ENCODE measurements around the gene CHMP1B.

CHMP1B gene, protein sequence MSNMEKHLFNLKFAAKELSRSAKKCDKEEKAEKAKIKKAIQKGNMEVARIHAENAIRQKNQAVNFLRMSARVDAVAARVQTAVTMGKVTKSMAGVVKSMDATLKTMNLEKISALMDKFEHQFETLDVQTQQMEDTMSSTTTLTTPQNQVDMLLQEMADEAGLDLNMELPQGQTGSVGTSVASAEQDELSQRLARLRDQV

DNA sequence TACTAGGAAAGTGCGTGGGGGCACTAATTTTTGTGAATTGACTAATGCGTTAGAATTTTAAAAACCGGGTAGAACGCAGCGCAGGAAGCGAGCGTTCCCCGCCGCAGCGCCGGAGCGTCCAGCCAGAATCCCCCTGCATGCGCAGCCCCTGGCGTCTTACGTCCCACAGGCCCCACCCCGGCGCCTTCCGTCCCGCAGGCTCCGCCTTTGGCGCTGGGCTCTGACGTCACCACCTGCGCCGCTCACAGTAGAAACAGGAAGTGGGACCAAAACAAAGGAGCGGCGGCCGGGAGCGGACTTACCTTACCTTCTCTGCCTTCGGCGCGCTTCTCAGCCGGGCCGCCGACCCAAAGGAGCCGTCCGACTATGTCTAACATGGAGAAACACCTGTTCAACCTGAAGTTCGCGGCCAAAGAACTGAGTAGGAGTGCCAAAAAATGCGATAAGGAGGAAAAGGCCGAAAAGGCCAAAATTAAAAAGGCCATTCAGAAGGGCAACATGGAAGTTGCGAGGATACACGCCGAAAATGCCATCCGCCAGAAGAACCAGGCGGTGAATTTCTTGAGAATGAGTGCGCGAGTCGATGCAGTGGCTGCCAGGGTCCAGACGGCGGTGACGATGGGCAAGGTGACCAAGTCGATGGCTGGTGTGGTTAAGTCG, at the start of gene CHMP1B:
Gene CHMP1B, plus strand, starts transcription at position 268 of the 660 bp plus-strand sequence. Its CDS starts 99 bp downstream, at position 367.
- ATAC-seq: peak; percentile 96

DNA sequence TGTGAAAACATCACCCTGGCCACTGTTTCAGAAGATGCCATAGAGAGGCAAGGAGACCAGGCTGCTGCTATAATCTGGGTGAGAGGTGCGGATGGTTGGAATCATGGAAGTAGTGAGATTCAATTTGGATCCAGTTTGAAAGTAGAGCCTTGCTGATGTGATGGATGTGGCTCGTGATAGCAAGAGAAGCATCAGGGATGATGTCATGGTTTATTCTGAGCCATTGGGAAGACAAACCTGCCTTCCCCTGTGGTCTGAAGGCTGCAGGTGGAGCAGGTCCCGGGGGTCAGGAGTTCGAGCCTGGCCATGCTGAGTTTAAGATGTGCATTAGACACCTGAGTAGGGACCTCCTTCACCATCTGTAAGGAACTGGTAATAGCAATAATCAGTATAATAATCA, 49.6 kb upstream of the CHMP1B start:
- ATAC-seq: no peak

DNA sequence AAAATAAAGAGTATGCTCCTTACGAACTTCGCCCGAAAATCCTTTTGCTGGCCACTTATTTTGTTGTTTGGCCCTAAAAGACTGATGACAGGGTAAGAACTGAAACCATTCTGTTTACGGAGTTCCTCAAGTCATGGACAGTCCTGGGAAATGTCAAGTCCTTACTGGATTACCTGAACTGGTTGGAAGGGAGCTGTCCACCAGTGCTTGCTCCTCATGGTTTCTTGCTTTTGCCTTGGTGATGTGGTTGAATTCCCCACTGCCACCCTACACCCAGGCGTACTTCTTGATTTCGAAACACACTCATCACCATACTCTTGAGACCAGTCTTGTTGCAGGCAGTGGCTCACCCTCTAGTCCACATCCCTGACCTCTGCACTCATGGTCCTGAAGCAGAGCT, 49.1 kb upstream of the CHMP1B start:
- ATAC-seq: no peak

DNA sequence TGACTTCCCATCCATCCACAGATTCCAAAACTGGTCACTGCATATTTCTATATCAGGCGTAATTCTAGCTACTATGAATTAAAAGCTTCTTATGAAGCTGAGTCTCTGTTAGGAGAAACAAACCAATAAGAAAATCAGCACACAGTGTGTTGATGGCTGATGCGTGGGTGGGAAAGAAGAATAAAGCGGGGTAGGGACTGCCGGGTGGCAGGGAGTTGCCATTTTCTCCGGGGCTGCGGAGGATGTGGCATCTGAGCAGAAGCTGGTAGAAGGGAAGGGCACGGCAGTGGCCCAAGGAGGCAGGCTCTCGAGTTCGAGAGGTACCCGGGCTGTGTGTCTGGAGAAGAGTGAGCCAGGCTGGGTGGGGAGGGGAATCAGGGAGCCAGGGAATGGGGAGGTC, 48.6 kb upstream of the CHMP1B start:
- ATAC-seq: no peak

DNA sequence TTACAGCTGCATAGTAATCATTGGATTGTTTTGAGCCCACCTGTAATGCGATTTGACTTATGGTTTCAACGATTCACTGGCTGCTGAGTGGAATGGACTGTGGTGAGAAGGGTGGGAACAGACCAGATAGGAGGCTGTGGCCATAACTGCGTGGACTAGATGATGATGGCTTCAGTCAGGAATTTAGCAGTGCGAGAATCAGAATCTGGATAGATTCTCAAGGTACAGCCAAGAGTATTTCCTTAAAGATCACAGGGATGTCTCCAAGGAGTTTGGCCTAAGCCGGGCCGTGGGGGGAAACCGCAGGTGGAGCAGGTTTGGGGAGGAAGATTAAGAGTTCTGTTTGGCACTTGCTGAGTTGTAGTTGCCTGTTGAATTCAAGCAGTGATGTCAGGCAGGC, 44.0 kb upstream of the CHMP1B start:
- no peak for ATAC-seq

DNA sequence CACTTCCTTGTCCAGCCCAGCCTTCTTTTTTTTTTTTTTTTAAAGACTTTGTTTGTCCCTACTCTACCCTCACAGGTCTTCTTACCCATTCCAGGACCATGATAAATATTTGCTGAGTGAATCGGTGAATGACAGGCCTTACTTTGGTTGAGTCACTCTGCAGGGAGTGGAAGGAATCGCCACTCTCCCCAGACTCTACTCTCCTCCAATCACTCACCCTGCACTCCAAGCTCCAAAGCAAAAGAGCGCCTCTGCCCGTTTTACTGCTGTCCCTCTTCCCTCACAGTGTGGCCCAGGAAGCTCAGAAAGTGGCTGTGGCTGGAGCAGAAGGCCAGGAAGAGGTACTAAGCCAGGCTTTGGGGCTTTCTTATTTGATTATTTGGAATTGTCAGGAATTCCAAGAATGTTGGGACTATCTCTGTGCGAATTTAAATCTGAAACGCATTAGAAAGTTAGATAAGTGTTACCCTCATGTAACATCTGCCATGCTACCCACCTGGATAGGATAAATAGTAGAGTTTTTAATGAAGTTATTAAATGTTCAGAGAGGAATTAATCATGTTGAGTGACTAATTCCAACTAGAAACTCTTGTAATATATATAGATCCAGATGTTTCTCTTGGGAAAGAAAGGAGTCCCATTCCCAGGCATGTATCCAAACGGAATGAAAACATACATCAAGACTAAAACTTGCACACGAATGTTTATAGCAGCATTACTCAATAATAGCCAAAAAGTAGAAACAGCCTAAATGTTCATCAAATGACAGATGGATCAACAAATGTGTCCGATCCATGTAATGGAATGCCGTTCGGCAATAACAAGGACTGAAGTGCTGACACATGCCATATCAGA, 43.0 kb upstream of the CHMP1B start:
- ATAC-seq: no peak

DNA sequence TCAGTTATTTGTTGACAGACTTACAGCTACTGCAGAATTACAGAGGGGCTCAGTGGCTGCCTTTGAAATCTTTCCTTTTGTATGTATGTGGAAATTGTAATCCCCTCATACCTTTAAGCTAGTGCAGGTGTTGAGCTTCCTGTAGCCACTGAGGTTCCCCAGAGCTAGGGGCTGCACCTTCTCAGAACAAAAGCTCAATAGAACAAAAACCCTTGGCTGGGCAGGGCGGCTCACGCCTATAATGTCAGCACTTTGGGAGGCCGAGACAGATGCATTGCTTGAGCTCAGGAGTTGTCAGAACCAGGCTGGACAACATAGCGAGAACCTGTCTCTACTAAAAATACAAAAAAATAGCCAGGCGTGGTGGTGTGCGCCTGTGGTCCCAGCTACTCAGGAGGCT, 41.3 kb upstream of the CHMP1B start:
- ATAC-seq: no peak

DNA sequence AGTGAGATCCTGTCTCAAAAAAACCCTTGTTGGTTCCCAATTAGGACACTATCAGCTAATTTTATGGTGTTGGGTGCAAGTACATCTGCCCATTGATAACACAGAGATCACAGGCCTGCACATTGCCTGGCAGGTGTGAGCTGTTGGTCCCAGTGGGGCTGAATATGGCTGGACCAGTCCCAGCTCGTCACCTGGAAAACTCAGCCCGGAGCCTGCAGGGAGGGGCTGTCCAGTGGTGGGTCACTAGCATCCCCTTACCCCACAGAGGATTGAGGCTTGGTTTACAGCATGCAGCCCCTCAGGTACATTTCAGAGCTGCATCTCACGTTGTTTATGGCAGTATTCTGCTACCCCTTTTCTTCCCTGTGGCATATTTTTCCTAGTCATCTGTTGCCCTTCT, 40.8 kb upstream of the CHMP1B start:
- no peak for ATAC-seq

DNA sequence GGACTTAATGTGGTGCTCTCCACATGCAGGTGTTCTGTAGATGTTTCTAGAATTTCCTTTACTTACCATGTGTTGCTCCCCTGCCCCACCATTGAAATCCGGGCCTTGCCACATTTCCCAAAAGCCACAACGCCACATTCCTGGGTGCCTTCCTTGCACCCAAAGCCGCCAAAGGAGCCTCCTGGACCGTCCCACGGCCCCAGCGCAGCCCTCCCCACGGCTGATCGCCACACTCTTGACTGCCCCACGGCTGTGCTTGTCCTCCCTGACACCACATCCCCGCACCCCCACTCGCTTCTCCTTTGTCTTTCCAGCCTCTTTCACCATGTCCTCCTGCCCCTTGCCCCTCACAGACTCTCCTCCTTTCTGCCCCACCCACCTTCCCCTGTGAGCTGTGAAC, 40.2 kb upstream of the CHMP1B start:
- no peak for ATAC-seq

DNA sequence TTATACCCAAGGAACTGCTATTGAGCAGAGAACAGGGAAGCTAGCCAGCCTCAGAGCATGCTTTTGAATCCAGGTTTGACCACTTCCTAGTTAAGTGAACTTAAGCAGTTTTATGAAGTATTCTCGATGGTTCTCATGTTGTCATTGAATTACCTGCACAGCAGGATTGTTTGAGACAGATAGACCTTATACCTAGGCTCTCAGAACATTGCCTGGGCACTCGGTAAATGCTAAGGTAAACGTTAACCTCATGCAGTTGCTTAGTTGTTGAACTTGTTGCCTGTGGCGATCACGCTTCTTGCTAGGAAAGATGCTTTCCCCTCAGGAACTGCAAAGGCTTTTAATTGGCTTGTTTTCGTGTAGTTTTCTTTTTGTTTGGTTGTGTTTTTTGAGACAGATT, 34.0 kb upstream of the CHMP1B start:
- no peak for ATAC-seq

DNA sequence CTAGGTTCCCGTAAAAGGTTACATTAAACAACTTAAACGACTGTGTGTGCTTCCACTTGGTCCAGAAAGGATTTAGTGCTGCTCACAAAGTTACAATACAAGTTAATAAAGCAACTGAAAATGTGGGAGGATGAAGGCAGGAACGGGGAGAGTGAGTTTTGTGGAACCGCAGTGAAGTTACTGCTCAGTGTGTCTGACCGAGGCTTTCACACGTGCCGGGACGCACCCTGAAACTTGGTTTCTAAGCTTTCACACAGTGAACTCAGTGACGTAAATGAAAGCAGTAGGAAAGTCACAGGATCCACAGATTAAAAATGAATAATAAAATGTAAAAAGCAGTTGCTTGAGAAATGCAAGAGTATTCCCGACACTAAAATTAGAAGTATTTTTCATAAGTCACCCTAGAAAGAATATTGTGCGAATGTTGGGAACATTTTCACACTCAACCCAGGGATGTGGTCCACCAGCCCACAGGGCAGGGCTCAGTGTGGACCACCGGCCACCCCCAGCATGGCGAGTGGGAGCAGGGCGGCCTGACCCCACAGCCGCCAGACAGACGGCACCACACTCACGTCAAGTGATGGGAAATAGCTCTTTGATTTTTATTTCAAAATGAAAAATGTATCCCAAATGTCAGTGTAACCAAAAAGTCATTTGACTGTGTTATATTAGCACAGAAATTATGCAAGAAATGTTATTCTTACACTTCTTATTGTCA, 32.6 kb upstream of the CHMP1B start:
- no peak for ATAC-seq

DNA sequence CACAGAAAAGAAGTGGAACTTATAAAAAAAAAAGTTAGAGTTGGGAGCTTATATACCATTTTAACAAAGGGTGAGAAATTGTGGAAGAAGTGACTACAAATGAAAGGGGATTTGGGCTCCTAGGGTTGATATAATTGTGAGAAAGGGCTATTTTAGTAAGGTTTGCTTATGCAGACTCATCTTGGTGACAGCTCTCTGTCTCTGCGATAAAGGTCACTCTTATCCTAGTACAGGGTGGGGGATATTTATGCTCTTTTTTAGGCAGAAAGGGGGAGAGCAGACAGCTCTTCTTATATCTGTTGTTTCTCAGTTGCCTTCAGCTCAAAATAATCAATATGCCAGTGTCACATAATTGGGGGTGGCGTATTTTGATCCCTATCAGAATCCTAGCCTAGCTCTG, 31.3 kb upstream of the CHMP1B start:
- no peak for ATAC-seq

DNA sequence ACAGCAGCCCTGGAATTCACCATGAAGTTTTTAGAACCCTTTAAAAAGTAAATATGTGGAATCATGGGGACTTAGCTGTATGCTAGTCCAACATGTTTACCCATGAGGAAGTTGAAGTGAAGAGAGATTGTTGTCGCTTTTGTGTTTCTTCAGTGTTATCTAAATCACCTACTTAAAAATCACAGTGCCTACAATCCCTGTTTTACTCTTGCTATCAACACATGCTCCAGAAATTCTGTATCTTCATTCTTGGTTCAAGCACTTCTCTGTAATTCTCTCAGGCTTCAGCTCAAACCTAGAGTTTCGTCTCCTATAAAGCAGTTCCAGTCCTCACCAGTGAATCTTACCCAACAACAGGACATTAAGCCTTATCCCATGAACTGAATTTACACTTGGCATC, 30.5 kb upstream of the CHMP1B start:
- no peak for ATAC-seq

DNA sequence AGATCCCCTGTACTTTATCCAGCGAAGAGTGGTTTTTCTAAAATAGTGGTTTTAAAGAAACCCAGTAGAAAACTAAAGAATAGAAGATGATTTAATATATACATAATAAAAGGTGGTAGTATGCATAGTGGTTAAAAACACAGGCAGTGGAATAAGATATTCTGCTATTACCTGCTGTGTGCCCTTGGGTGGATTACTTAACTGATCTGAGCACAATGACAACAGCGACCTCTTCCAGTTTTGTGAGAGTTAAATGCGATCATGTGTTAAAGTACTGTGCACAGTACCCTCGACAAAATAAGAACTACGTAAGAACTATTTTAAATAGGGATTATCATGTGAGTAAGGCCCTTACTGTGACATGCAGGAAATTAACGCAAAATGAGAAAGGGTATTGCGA, 30.0 kb upstream of the CHMP1B start:
- ATAC-seq: no peak

DNA sequence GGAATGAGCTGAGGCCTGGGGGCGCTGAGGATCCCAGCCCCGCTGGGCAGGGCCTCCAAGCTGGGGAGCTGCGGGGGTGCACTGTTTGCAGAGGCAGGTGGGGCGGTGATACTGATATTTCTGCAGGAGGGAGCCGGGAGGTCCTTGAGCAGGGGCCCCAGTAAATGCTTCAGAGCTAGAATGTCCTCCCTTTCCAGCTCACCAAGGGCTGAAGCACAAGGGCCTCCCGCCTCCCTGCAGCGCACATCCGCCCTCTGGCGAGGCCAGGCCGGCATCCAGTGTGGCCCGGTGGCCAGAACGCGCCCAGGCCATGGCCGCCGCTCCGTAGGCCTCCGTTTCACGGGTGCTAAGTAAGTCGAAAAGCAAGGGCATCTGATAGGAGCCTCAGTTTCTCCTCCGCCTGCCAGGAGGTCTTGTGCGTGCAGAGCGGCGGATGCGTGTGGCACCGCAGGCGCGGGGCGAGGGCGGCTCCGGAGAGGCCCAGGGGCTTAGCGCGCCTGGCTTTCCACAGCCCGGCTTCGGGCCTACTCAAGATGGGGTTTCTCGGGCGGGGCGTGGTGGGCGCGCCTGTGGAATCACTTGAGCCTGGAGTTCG, 29.5 kb upstream of the CHMP1B start:
- no peak for ATAC-seq

DNA sequence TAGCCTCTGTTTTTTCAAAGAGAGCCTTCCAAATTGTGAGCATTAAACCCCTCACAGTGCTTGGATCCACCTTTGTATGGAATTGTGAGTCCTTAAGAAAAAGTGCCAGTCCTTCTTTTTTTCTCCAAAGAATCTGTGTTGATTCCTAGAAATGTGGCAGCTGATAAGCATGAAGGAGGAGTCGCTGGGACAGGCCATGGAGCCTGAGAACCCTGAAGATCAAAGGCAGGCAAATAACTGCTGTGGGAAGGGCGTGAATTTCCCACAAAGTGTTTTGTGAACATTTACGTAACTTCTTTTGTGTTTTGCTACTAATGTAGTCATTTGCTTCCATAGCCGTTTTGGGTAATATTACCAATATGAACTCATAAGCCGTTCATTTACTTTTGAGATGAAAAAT, 27.7 kb upstream of the CHMP1B start:
- ATAC-seq: no peak

DNA sequence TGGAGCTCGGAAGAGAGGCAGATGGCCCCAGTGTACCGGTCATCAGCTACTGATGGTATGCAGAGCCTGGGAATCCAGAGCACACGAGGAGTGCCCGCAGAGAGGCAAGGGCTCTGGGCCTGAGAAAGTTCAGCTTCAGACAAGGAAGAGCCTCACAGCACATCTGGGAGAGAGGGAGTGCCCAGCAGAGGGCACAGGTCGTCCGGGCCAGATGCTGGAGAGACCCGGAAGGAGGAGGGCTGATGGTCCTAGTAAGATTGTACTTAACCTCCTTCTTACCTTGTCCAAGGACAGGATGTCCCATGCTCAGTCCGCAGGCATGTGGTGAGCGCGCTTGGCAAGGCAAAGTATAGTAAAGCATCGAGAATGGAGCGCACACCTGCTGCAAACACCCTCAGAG, 24.4 kb upstream of the CHMP1B start:
- no peak for ATAC-seq

DNA sequence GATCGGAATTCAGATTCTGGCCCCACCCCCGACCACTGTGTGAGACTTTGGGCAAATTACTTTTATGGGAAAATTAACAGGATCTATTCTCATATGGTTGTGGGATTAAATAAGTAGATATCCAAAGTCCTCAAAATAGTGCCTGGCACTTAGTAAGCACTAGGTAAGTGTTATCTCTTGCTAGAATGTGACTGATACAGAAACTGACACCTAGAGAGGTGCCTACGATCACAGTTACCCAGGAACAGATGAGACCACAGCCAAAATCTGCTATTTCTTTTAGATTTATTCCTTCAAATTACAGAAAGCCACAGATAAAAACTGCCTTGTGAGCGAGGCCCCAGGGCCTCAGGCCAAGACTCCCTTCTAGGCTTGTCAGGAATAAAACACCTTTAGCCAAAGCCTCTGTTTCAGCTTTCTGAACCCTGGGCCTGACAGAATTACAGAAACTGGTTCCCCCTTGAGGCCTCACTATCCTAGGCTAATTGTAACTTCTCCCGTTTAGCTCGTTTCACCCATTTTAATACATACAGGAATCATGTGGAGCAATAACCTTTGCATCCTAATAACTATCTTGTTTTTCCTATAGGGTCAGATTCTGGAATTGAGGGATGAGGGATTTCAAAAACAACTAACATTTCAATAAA, 22.3 kb upstream of the CHMP1B start:
- peak in 1 of 2 donors; percentile 51 for ATAC-seq

DNA sequence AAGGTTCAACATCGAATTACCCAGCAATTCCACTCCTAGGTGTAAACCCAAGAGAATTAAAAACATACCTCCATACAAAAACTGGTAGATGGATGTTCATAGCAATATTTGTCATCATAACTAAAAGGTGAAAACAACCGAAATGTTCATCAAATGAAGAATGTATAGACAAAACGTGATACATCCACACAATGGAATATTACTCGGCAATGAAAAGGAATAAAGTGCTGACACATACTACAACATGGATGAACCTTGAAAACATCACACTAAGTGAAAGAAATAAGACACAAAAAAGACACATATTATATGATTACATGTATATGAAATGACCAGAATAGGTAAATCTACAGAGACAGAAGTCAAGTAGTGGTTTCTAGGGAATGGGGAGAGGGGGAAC, 20.6 kb upstream of the CHMP1B start:
- ATAC-seq: no peak

DNA sequence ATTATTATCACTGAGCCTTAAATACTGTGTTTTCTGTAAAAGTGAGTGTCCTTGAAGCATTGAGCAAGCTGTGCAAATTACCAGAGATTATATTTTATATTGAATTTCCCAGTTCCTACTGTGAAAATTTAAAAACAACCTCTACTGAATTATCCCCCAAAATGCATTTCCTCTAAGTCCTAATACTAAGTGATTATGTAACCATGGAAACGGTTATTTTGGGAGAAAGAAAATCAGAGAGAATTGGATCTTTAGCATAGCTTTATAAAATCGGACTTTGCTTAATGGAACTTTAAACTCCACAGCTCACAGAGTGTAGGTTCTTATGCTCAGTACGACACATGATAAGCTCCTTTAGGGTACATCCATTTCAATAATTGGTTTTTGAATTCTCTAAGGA, 19.3 kb upstream of the CHMP1B start:
- no peak for ATAC-seq

DNA sequence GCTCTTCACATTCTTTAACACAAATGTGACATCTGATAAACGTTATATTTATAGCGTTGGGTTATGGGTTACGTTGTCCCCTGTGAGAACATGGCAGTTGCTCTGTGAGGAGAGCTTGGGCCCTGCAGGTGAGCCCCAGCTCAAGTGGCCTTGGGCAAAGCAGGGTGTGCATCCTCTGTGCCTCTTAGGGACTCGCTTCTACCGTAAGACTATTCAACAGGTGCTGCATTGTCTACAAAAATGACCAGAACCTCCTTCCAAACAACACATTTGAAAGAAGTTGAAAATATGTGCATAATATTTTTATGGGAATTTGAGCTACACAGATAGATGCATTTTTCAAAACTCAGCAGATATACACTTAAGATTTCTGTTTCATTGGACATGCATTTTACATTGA, 16.4 kb upstream of the CHMP1B start:
- ATAC-seq: no peak

DNA sequence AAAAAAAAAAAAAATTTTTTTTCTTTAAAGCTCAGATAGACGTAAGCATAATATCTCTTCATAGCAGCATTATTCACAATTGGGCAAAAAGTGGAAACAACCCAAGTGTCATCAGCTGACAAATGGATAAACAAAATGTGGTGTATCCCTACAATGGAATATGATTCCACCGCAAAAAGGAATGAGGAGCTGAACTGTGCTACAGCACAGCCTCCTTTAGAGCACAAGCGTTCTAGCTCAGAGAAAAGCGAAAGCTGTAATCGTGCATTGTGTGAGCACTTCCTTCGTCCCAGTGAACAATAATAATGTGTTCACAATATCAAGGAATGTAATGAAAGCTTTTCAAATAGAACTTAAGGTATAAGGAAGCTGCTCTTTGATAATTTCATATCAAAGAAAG, 11.7 kb upstream of the CHMP1B start:
- ATAC-seq: no peak

All from activated CD4-positive, CD25-positive, alpha-beta regulatory T cell treated with anti-CD3 and anti-CD28 coated beads, Interleukin-2, amount 50 U/mL, for 24 hours (primary cell).